HG02870 (cell line): Measurements from ENCODE around the gene KREMEN2.

Source experiments
- ATAC-seq: cut with Tn5 transposase; IDR thresholded peaks from one replicate; pipeline ENCODE4 v1.9.1; 2021; ENCODE audit warnings: mild to moderate bottlenecking, moderate library complexity; ENCODE audit not compliant: unreplicated experiment

KREMEN2 gene

DNA sequence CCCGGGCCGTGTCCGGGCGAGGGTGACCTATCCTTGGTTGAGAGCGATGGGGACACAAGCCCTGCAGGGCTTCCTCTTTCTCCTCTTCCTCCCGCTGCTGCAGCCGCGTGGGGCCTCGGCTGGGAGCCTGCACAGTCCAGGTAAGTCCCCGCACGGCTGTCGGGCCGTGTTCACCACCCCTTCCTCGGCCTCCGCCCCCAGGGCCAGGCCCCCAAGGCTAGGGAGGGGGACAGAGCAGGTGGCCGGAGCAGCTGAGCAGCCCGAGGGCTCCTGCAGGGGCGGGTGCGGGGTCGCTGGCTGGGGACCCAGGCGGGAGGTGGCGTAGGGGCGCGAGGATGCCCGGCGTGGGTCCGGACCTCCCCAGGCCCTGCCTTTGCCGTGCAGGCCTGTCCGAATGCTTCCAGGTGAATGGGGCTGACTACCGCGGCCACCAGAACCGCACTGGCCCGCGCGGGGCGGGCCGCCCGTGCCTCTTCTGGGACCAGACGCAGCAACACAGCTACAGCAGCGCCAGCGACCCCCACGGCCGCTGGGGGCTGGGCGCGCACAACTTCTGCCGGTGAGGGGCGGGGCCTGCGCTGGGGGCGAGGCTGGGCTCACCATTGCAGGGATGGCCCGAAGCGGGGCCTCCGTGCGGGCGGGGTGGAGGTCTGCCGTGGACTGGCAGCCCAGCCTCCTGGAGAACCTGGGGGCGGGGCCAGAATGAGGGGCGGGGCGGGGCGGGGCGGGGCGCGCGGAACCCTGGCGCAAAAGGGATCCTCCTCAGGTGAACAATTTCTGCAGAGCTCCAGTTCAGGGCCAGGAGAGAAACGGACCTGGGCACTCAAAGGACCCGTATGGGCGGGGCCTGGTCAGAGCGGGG is 631 bp downstream of the KREMEN2 start:
- no peak for ATAC-seq

- no peak for ATAC-seq
Measured at GRCh38 chr16:2966043-2966807, 2.1 kb downstream of the KREMEN2 start.

DNA sequence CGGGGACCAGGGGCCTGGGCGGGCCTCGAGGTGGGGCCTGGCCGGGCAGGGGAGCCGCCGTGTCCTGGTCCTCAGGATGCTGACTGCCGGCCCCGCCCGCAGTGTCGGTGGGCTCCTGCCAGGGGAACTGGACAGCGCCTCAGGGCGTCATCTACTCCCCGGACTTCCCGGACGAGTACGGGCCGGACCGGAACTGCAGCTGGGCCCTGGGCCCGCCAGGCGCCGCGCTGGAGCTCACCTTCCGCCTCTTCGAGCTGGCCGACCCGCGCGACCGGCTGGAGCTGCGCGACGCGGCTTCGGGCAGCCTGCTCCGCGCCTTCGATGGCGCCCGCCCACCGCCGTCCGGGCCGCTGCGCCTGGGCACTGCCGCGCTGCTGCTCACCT is 2.7 kb downstream of the KREMEN2 start:
- ATAC-seq, result no peak

DNA sequence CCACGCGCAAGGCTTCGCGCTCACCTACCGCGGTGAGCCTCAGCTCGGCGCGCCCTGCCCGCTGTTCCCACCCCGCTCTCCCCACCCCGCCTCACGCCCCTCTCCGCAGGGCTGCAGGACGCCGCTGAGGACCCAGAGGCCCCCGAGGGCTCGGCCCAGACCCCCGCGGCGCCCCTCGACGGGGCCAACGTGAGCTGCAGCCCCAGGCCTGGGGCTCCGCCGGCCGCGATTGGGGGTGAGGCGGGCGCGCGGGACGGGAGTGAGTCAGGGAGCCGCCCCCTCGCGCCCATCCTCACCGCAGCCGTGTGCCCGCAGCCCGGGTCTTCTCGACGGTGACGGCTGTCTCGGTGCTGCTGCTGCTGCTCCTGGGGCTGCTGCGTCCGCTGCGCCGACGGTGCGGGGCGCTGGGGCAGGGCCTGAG is 3.1 kb downstream of the KREMEN2 start:
- no peak for ATAC-seq

DNA sequence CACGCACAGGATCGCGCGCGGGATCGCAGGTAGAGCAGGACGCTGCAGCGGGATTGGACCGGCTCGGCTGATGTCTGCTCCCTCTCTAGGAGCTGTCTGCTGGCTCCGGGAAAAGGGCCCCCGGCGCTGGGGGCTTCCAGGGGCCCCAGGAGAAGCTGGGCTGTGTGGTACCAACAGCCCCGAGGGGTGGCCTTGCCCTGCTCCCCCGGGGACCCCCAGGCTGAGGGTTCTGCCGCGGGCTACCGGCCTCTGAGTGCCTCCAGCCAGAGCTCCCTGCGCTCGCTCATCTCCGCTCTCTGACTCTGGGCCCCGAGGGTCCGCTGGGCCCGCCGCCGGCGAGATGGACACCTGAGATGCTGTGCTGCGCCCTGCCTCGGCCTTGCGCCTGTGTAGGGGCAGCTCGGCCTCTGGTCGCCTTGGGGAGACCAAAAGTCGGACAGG is 3.7 kb downstream of the KREMEN2 start:
- ATAC-seq, result no peak

GRCh38 chr16:2968368-2968737 is 4.3 kb downstream of the KREMEN2 start:
- no peak for ATAC-seq

- peak; percentile 72 for ATAC-seq
Measured at GRCh38 chr16:2968738-2969544, 4.9 kb downstream of the KREMEN2 start, which contains the start of gene PAQR4. Gene PAQR4 (plus strand): TSS chr16:2969348. CDS start chr16:2969675, 327 bp downstream.

- no peak for ATAC-seq
Measured at GRCh38 chr16:2969545-2970521, 5.8 kb downstream of the KREMEN2 start.

GRCh38 chr16:2970563-2970962 is 6.5 kb downstream of the KREMEN2 start:
- no peak for ATAC-seq

- no peak for ATAC-seq
Measured at GRCh38 chr16:2971134-2971984, 7.3 kb downstream of the KREMEN2 start.

DNA sequence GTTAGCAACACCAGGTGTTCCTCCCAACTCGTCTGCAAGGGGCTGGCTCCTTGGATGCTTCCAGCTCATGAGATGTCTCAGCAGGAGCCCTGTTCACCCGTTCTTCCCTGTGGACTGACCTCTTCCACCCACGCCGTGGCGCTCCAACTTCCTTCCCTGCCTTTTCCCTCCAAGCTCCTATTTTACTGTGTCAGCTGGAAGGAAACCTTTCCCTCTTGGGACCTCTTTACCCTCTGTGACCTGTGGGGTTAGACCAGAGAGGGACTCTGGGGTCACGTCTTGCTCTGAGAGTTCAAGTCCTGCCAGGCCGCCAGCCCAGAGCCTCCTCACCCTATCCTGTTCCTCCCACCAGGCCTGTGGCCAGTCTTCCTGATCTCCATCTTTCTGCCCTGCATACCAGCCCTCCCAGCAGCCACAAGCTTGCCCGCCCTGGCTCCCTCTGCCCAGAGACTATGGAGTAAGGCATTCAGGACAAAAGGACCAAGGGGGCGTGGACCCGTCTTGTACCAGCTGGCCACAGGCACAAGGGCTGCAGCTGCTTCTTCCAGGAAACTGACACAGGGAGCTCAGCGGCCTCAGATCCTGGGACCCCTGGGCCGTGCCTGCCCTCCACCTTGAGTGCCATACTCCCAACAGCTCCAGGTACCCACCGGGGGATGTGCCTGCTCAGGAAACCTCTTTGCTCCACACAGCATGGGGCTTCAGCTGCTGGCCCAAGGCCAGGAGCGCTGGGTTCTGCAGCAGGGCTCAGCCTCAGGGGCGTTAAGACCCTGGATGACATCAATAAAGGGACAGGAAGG is 8.1 kb downstream of the KREMEN2 start:
- no peak for ATAC-seq

- ATAC-seq, result no peak
Measured at GRCh38 chr16:2973093-2973492, 9.0 kb downstream of the KREMEN2 start.

- ATAC-seq, result no peak
Measured at GRCh38 chr16:2973605-2974318, 9.7 kb downstream of the KREMEN2 start.

GRCh38 chr16:2974319-2975056 is 10.4 kb downstream of the KREMEN2 start:
- no peak for ATAC-seq

DNA sequence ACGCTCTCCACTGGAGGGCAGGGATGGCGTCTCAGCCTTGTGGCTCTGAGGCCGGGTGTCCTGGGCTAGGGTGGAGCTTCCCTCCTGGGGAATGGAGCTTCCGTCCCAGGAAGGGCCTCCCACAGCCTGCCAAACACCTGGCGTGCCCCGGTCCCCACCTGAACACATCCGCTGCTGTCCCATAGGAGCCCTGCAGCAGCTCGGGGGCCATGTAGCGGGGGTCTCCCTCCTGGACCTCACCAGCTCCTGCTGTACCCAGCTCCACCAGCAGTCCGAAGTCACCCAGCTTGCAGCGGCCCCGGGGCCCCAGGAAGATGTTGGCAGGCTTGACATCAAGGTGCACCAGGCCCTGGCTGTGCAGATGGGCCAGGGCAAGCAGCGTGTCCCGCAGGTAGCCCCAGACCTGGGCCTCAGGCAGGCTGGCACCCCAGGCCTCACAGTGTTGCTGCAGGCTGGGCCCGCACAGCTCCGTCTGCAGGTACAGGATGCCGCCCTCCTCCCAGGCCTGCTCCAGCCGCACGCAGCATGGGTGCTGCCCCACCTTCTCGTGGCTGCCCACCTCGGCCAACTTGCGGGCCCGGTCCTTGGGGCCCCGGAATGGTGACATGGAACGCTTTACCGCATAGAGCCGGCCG is 11.2 kb downstream of the KREMEN2 start:
- no peak for ATAC-seq

GRCh38 chr16:2976201-2976600 is 12.1 kb downstream of the KREMEN2 start:
- ATAC-seq, result no peak
